CD4-positive, alpha-beta T cell treated with Interleukin-10 for 1 hour (primary cell): Measurements from ENCODE around the gene RAP1A.
A peak's percentile ranks its signal among the peaks of the same experiment; 100 is the strongest.
"Not testable (repeated sequence)": the region's sequence is repeated elsewhere in the genome, so short reads cannot be mapped to it uniquely, and the experiment has no call there.

Source experiments
- DNase-seq: peaks from one replicate; pipeline ENCODE4 v3.0.0-alpha.2; 2020

Gene RAP1A

GRCh38 chr1:111739194-111739924 is 119.8 kb downstream of the RAP1A start, which contains the start of gene INKA2:
Gene INKA2 (minus strand): TSS chr1:111739395. CDS start chr1:111739242, 153 bp downstream.
- peak; percentile 78 for DNase-seq

GRCh38 chr1:111739925-111740765 is 120.6 kb downstream of the RAP1A start:
- DNase-seq = no peak

- DNase-seq = not testable (repeated sequence)
Observed at GRCh38 chr1:111742292-111742691, 122.7 kb downstream of the RAP1A start.

- no peak for DNase-seq
Observed at GRCh38 chr1:111742938-111743549, 123.5 kb downstream of the RAP1A start.

GRCh38 chr1:111743679-111744101 is 124.1 kb downstream of the RAP1A start:
- no peak for DNase-seq

GRCh38 chr1:111745675-111746613 is 126.4 kb downstream of the RAP1A start:
- DNase-seq = no peak

GRCh38 chr1:111746614-111746999 is 127.0 kb downstream of the RAP1A start:
- no peak for DNase-seq

GRCh38 chr1:111747282-111747734 is 127.7 kb downstream of the RAP1A start:
- DNase-seq = peak; percentile 79

GRCh38 chr1:111747947-111748346 is 128.4 kb downstream of the RAP1A start:
- no peak for DNase-seq

- no peak for DNase-seq
Observed at GRCh38 chr1:111749628-111750027, 130.0 kb downstream of the RAP1A start.

- no peak for DNase-seq
Observed at GRCh38 chr1:111750856-111751255, 131.3 kb downstream of the RAP1A start.

GRCh38 chr1:111751906-111752575 is 132.5 kb downstream of the RAP1A start:
- no peak for DNase-seq

- no peak for DNase-seq
Observed at GRCh38 chr1:111754984-111755330, 135.4 kb downstream of the RAP1A start.

- peak; percentile 93 for DNase-seq
Observed at GRCh38 chr1:111755331-111756123, 135.9 kb downstream of the RAP1A start, which contains the start of gene DDX20. Gene DDX20 (plus strand): TSS chr1:111755901. CDS start chr1:111755925, 24 bp downstream.

GRCh38 chr1:111756124-111756513 is 136.5 kb downstream of the RAP1A start:
- DNase-seq = no peak

GRCh38 chr1:111758373-111758772 is 138.8 kb downstream of the RAP1A start:
- no peak for DNase-seq

GRCh38 chr1:111761717-111762116 is 142.1 kb downstream of the RAP1A start:
- no peak for DNase-seq

GRCh38 chr1:111762332-111762731 is 142.7 kb downstream of the RAP1A start:
- DNase-seq = no peak
